PC-9 (cell line): ENCODE data around the gene SMIM14. TPM values are rescaled to one million over a fixed set of nuclear protein-coding genes. Genes with fewer than 3 reads are reported as not detected.
A peak's percentile ranks its signal among the peaks of the same experiment; 100 is the strongest.

Source experiments
- BruUV-seq: library from RNA; stranded (reverse); fragments of 400-500 nt; replicated peaks from 2 replicates; lab custom pipeline; 2021; lab: Mats Ljungman, UMichigan
- CTCF ChIA-PET: fragments of 300-600 bp; sonication (Branson Sonifier 250); formaldehyde crosslinking; loops from one replicate; lab custom pipeline; 2022; ENCODE audit warnings: antibody characterized with exemption; lab: Charles Lee
- POLR2A ChIA-PET: fragments of 300-600 bp; sonication (Branson Sonifier 250); formaldehyde crosslinking; loops from one replicate; lab custom pipeline; 2022; ENCODE audit warnings: antibody characterized with exemption; ENCODE audit not compliant: unreplicated experiment; lab: Charles Lee
- DNase-seq, 2 experiments: peaks; one replicate each; pipeline versions ENCODE4 v3.0.0 to v3.0.0-alpha.2; 2015 to 2022; ENCODE audit warnings: mixed read lengths in 1 of 2
- H2AFZ ChIP-seq: fragments of 200-600 bp; sonication (generic); 2 replicates; pipeline ENCODE4 v1.8.1; 2017; ENCODE audit warnings: antibody characterized with exemption
- H3F3A ChIP-seq: fragments of 200-600 bp; sonication (generic); 2 replicates; pipeline ENCODE4 v1.8.1; 2017; ENCODE audit warnings: antibody characterized with exemption, mild to moderate bottlenecking, low read depth; ENCODE audit not compliant: insufficient read depth
- H3K27ac ChIP-seq: fragments of 200-600 bp; sonication (generic); 2 replicates; pipeline ENCODE4 v1.6.1; 2016; ENCODE audit warnings: mixed run types
- H3K27me3 ChIP-seq: fragments of 200-600 bp; sonication (generic); 2 replicates; pipeline ENCODE4 v1.6.1; 2016; ENCODE audit warnings: low read depth, mixed run types; ENCODE audit not compliant: insufficient read depth
- H3K36me3 ChIP-seq: fragments of 200-600 bp; sonication (generic); 2 replicates; pipeline ENCODE4 v1.6.1; 2016; ENCODE audit warnings: low read depth, mixed run types
- H3K4me1 ChIP-seq: fragments of 200-600 bp; sonication (generic); replicated peaks from 2 replicates; pipeline ENCODE4 v1.6.1; 2016; ENCODE audit warnings: mixed run types; ENCODE audit not compliant: insufficient read depth
- H3K4me2 ChIP-seq: fragments of 200-600 bp; sonication (generic); 2 replicates; pipeline ENCODE4 v1.6.1; 2017; ENCODE audit warnings: mixed run types
- H3K4me3 ChIP-seq: fragments of 200-600 bp; sonication (generic); 2 replicates; pipeline ENCODE4 v1.6.1; 2016; ENCODE audit warnings: mixed run types
- H3K79me2 ChIP-seq: fragments of 200-600 bp; sonication (generic); 2 replicates; pipeline ENCODE4 v1.6.1; 2017; ENCODE audit warnings: low read depth, mixed run types
- H3K9me2 ChIP-seq: fragments of 200-600 bp; sonication (generic); 2 replicates; pipeline ENCODE4 v1.8.1; 2017; ENCODE audit warnings: mild to moderate bottlenecking; ENCODE audit not compliant: insufficient read depth
- H3K9me3 ChIP-seq: fragments of 200-600 bp; sonication (generic); 2 replicates; pipeline ENCODE4 v1.8.1; 2016; ENCODE audit warnings: low read depth; ENCODE audit not compliant: insufficient read depth
- H4K20me1 ChIP-seq: fragments of 200-600 bp; sonication (generic); 2 replicates; pipeline ENCODE4 v1.8.1; 2017; ENCODE audit not compliant: insufficient read depth
- EZH2 ChIP-seq: fragments of 200-600 bp; sonication (generic); IDR thresholded peaks from 2 replicates; pipeline ENCODE4 v1.8.0; 2017; ENCODE audit warnings: antibody characterized with exemption, low read depth
- intact Hi-C: fragments of 100-400 bp; cut with micrococcal nuclease; formaldehyde crosslinking; loops from one replicate; pipeline ENCODE4 v1.10.0; 2022; ENCODE audit not compliant: unreplicated experiment
- total RNA-seq: library from RNA; stranded (reverse); gene quantifications from 2 replicates; pipeline ENCODE4 v1.2.3, GENCODE V29; 2021
- TF ChIP-seq, protein P1 (sequence below): fragments of 200-600 bp; sonication (generic); conservative IDR thresholded peaks from 2 replicates; pipeline ENCODE4 v1.6.1; 2017; ENCODE audit warnings: mixed run types, antibody characterized with exemption, mild to moderate bottlenecking, moderate library complexity

The SMIM14 gene
- total RNA-seq, 1 experiment from 2014 or later: 64.1 TPM

DNA sequence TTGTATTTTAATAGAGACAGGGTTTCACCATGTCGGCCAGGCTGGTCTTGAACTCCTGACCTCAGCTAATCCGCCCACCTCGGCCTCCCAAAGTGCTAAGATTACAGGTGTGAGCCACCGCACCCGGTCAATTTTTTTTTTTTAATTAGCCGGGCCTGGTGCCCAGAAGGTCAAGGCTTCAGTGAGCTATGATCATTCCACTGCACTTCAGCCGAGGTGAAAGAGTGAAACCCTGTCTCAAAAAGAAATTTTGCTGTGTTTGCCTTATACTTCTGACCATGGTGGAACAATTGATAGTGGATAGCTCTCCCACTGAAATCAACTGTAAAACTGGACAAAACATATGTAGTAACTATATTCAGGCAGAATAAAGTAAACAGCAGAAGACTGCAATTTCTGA, 24.0 kb upstream of the SMIM14 start:
- H3K27ac ChIP-seq: no peak overlapping the region

DNA sequence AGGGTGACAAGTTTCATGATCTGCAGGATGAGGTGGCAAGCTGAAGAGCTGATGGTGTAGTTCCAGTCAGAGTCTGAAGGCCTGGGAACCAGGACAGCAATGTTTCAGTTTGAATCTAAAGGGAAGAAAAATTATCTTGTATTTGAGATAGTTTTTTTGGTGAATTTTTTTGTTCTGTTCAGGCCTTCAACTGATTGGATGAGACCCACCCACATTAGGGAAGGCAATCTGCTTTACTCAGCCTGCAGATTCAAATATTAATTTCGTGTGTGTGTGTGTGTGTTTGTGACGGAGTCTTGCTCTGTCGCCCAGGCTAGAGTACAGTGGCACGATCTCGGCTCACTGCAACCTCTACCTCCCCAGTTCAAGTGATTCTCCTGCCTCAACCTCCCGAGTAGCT, 22.1 kb upstream of the SMIM14 start:
- Histone ChIP-seq H3K36me3 (no peaks in the 10 kb centered on the region), H2AFZ (no peak overlapping the region), H3K79me2 (no peaks in the 10 kb centered on the region), H3K9me3 (no peaks in the 10 kb centered on the region), H3K4me3 (no peak overlapping the region), H3K27ac (no peak overlapping the region), H3K4me2 (no peak overlapping the region), H3K4me1 (no peaks in the 10 kb centered on the region), H3K27me3 (no peaks in the 10 kb centered on the region), H3K9me2 (no peaks in the 10 kb centered on the region), H4K20me1 (no peaks in the 10 kb centered on the region), H3F3A (no peaks in the 10 kb centered on the region; the same call in 1 of the 2 replicates)
- intact Hi-C loops: no loop called here
- DNase-seq: no peak
- POLR2A ChIA-PET: interaction anchor here (0.6 kb wide), 1 partner anchor 420 kb away, joined by 4 read pairs; no protein-coding TSS in a partner anchor
- TF ChIP-seq, protein P1, sequence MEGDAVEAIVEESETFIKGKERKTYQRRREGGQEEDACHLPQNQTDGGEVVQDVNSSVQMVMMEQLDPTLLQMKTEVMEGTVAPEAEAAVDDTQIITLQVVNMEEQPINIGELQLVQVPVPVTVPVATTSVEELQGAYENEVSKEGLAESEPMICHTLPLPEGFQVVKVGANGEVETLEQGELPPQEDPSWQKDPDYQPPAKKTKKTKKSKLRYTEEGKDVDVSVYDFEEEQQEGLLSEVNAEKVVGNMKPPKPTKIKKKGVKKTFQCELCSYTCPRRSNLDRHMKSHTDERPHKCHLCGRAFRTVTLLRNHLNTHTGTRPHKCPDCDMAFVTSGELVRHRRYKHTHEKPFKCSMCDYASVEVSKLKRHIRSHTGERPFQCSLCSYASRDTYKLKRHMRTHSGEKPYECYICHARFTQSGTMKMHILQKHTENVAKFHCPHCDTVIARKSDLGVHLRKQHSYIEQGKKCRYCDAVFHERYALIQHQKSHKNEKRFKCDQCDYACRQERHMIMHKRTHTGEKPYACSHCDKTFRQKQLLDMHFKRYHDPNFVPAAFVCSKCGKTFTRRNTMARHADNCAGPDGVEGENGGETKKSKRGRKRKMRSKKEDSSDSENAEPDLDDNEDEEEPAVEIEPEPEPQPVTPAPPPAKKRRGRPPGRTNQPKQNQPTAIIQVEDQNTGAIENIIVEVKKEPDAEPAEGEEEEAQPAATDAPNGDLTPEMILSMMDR: no peak
- no peak for TF ChIP-seq EZH2
- CTCF ChIA-PET: no interaction called here
- no TSS peak for BruUV-seq

More for the DNA sequence above, 24.0 kb upstream of the SMIM14 start:
- POLR2A ChIA-PET: no interaction called here
- CTCF ChIA-PET: no interaction called here
- Histone ChIP-seq H2AFZ (no peak overlapping the region), H3K9me2 (no peaks in the 10 kb centered on the region), H3F3A (no peaks in the 10 kb centered on the region; the same call in 1 of the 2 replicates), H3K4me3 (no peak overlapping the region), H3K36me3 (no peaks in the 10 kb centered on the region), H3K4me2 (no peak overlapping the region), H3K27me3 (no peaks in the 10 kb centered on the region), H3K4me1 (no peaks in the 10 kb centered on the region), H4K20me1 (no peaks in the 10 kb centered on the region), H3K9me3 (no peaks in the 10 kb centered on the region), H3K79me2 (no peaks in the 10 kb centered on the region)
- BruUV-seq: no TSS peak
- TF ChIP-seq EZH2: no peak
- TF ChIP-seq, protein P1: no peak
- intact Hi-C loops: no loop called here
- DNase-seq: no peak

DNA sequence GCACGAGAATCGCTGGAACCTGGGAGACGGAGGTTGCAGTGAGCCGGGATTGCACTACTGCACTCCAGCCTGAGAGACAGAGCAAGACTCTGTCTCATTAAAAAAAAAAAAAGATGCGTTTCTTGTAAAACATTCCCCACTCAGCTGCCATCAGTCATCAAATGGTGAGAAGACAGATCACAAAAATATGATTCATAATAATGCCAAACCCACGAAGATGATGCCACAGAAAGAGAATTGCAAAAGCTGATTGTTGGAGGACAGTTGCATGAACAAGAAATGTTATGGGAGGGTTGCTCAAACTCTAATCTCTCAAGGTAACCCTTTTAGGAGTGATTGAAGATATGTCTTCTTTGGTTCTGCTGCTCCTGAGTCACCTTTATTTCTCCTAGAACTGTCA, 21.4 kb upstream of the SMIM14 start:
- Histone ChIP-seq H3K9me2 (no peaks in the 10 kb centered on the region), H3K36me3 (no peaks in the 10 kb centered on the region), H3K79me2 (no peaks in the 10 kb centered on the region), H3K4me2 (no peak overlapping the region), H2AFZ (no peak overlapping the region), H3K27me3 (no peaks in the 10 kb centered on the region), H4K20me1 (no peaks in the 10 kb centered on the region), H3K4me1 (no peaks in the 10 kb centered on the region), H3F3A (no peaks in the 10 kb centered on the region; the same call in 1 of the 2 replicates), H3K27ac (no peak overlapping the region), H3K4me3 (no peak overlapping the region), H3K9me3 (no peaks in the 10 kb centered on the region)
- ChIA-PET CTCF (no interaction called here), POLR2A (no interaction called here)
- no peak for TF ChIP-seq EZH2
- DNase-seq: no peak
- intact Hi-C loops: no loop called here
- no TSS peak for BruUV-seq

DNA sequence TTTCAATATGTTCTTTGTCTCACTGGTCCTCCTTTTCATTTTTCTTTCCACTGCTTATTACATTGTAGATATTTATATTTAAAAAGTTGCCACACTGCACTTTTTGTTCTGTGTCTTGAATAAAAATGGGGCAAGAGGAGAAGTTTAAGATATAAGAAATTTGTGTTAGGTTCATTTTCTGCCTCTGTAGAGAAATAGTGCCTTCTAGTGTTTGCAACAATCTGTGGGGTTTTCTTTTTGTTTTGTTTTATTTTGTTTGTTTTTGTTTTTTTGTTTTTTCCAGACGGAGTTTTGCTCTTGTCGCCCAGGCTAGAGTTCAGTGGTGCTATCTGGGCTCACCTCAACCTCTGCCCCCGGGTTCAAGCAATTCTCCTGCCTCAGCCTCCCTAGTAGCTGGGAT, 20.1 kb upstream of the SMIM14 start:
- TF ChIP-seq EZH2: no peak
- TF ChIP-seq, protein P1: peak; percentile 40; the same call in 1 of the 2 replicates
- CTCF ChIA-PET: no interaction called here
- Histone ChIP-seq H3K27ac (no peak overlapping the region), H3K79me2 (no peaks in the 10 kb centered on the region), H3F3A (no peaks in the 10 kb centered on the region; the same call in 1 of the 2 replicates), H3K4me1 (no peaks in the 10 kb centered on the region), H3K9me3 (no peaks in the 10 kb centered on the region), H3K4me3 (no peak overlapping the region), H2AFZ (no peak overlapping the region), H4K20me1 (no peaks in the 10 kb centered on the region), H3K9me2 (no peaks in the 10 kb centered on the region), H3K4me2 (no peak overlapping the region), H3K36me3 (no peaks in the 10 kb centered on the region), H3K27me3 (no peaks in the 10 kb centered on the region)
- DNase-seq: no peak
- intact Hi-C loops: loop anchor here (1.0 kb wide), 1 partner anchor 189 kb away; no protein-coding TSS in a partner anchor
- no TSS peak for BruUV-seq
- POLR2A ChIA-PET: no interaction called here
